Measurements from ENCODE around the gene BGLAP.

BGLAP gene

GRCh38 chr1:156241311-156241811 lies 623 bp upstream of the BGLAP start:
- no peak overlapping the region for H3K4me3 ChIP-seq (ENCODE audit: severe bottlenecking)
- DNase-seq (ENCODE audit: low spot score) (peak; percentile 88), ATAC-seq (ENCODE audit: low read depth) (peak; percentile 84)
- H3K4me1 ChIP-seq (ENCODE audit: insufficient read depth, poor library complexity, severe bottlenecking): peaks cover 10% of the 10 kb centered on the region
- H3K27me3 ChIP-seq (ENCODE audit: insufficient read depth, poor library complexity, severe bottlenecking): peaks cover 6% of the 10 kb centered on the region
- peaks cover 7% of the 10 kb centered on the region; the same call in 1 of the 2 replicates for H3K36me3 ChIP-seq (ENCODE audit: low read depth)
- H3K27ac ChIP-seq (ENCODE audit: poor library complexity, severe bottlenecking): peak overlapping the region; percentile 41
- no peak for TF ChIP-seq CTCF (IDR thresholded peaks at IDR 0.05; ENCODE audit: poor library complexity, severe bottlenecking)
- no peaks in the 10 kb centered on the region for H3K9me3 ChIP-seq (ENCODE audit: severe bottlenecking)

GRCh38 chr1:156242738-156243137 lies 754 bp downstream of the BGLAP start:
- H3K27me3 ChIP-seq (ENCODE audit: insufficient read depth, poor library complexity, severe bottlenecking): peaks cover 6% of the 10 kb centered on the region
- H3K36me3 ChIP-seq (ENCODE audit: low read depth): no peaks in the 10 kb centered on the region
- no peak overlapping the region for H3K27ac ChIP-seq (ENCODE audit: poor library complexity, severe bottlenecking)
- TF ChIP-seq CTCF (IDR thresholded peaks at IDR 0.05; ENCODE audit: poor library complexity, severe bottlenecking): no peak
- no peak for DNase-seq (ENCODE audit: low spot score)
- H3K4me3 ChIP-seq (ENCODE audit: severe bottlenecking): no peak overlapping the region
- H3K4me1 ChIP-seq (ENCODE audit: insufficient read depth, poor library complexity, severe bottlenecking): peaks cover 10% of the 10 kb centered on the region
- ATAC-seq (ENCODE audit: low read depth): no peak
- H3K9me3 ChIP-seq (ENCODE audit: severe bottlenecking): no peaks in the 10 kb centered on the region

- Histone ChIP-seq H3K27ac (ENCODE audit: poor library complexity, severe bottlenecking) (no peak overlapping the region), H3K27me3 (ENCODE audit: insufficient read depth, poor library complexity, severe bottlenecking) (peaks cover 6% of the 10 kb centered on the region), H3K9me3 (ENCODE audit: severe bottlenecking) (no peaks in the 10 kb centered on the region), H3K4me1 (ENCODE audit: insufficient read depth, poor library complexity, severe bottlenecking) (peaks cover 10% of the 10 kb centered on the region), H3K4me3 (ENCODE audit: severe bottlenecking) (no peak overlapping the region), H3K36me3 (ENCODE audit: low read depth) (no peaks in the 10 kb centered on the region)
- ATAC-seq (ENCODE audit: low read depth) (no peak), DNase-seq (ENCODE audit: low spot score) (no peak)
- no peak for TF ChIP-seq CTCF (IDR thresholded peaks at IDR 0.05; ENCODE audit: poor library complexity, severe bottlenecking)
These were observed 2.1 kb downstream of the BGLAP start for GRCh38 chr1:156244126-156244525.

GRCh38 chr1:156244712-156245111 lies 2.7 kb downstream of the BGLAP start:
- H3K4me1 ChIP-seq (ENCODE audit: insufficient read depth, poor library complexity, severe bottlenecking): peaks cover 10% of the 10 kb centered on the region
- TF ChIP-seq CTCF (IDR thresholded peaks at IDR 0.05; ENCODE audit: poor library complexity, severe bottlenecking): no peak
- H3K36me3 ChIP-seq (ENCODE audit: low read depth): no peaks in the 10 kb centered on the region
- no peak for DNase-seq (ENCODE audit: low spot score)
- ATAC-seq (ENCODE audit: low read depth): no peak
- H3K27me3 ChIP-seq (ENCODE audit: insufficient read depth, poor library complexity, severe bottlenecking): peaks cover 6% of the 10 kb centered on the region
- no peaks in the 10 kb centered on the region for H3K9me3 ChIP-seq (ENCODE audit: severe bottlenecking)
- H3K27ac ChIP-seq (ENCODE audit: poor library complexity, severe bottlenecking): no peak overlapping the region
- no peak overlapping the region for H3K4me3 ChIP-seq (ENCODE audit: severe bottlenecking)

- TF ChIP-seq CTCF (IDR thresholded peaks at IDR 0.05; ENCODE audit: poor library complexity, severe bottlenecking): no peak
- Histone ChIP-seq H3K27ac (ENCODE audit: poor library complexity, severe bottlenecking) (no peak overlapping the region), H3K9me3 (ENCODE audit: severe bottlenecking) (no peaks in the 10 kb centered on the region), H3K36me3 (ENCODE audit: low read depth) (peaks cover 4% of the 10 kb centered on the region), H3K27me3 (ENCODE audit: insufficient read depth, poor library complexity, severe bottlenecking) (peaks cover 6% of the 10 kb centered on the region), H3K4me1 (ENCODE audit: insufficient read depth, poor library complexity, severe bottlenecking) (peaks cover 10% of the 10 kb centered on the region), H3K4me3 (ENCODE audit: severe bottlenecking) (no peak overlapping the region)
- ATAC-seq (ENCODE audit: low read depth) (peak; percentile 4; the same call in 2 of the 3 replicates), DNase-seq (ENCODE audit: low spot score) (no peak)
These were observed 3.7 kb downstream of the BGLAP start for GRCh38 chr1:156245451-156246232.

Data from RWPE2 (cell line).